ENCODE results near the gene PEX14.
"Not testable (repeated sequence)": the region's sequence is repeated elsewhere in the genome, so short reads cannot be mapped to it uniquely, and the experiment has no call there.

PEX14 gene

DNA sequence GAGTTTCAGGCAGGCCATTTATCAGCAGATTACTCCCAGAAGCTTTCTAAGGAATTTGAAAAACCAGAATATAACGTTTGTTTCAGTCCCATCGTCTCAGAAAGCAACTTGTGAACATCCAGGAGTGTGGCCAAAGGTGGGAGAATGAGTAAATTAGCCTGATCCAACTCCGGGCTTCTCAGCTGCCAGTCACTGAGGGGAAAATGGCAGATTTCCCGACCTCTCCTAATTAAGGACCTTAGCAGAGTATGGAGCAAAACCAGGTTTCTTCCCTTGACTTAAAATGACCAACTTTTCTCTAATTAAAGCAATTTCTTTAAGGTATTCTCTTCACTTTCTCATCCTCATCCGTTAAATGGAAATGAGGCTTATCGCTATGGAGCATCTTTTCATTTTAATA, 23.9 kb upstream of the PEX14 start:
- DNase-seq (ENCODE audit: low spot score): no peak
- in situ Hi-C loops (cut with MboI; ENCODE audit: low pct_unique_long_range_greater_than_20kb, low sequenced_read_pairs, unreplicated experiment): no loop called here
- TF ChIP-seq, protein P1, sequence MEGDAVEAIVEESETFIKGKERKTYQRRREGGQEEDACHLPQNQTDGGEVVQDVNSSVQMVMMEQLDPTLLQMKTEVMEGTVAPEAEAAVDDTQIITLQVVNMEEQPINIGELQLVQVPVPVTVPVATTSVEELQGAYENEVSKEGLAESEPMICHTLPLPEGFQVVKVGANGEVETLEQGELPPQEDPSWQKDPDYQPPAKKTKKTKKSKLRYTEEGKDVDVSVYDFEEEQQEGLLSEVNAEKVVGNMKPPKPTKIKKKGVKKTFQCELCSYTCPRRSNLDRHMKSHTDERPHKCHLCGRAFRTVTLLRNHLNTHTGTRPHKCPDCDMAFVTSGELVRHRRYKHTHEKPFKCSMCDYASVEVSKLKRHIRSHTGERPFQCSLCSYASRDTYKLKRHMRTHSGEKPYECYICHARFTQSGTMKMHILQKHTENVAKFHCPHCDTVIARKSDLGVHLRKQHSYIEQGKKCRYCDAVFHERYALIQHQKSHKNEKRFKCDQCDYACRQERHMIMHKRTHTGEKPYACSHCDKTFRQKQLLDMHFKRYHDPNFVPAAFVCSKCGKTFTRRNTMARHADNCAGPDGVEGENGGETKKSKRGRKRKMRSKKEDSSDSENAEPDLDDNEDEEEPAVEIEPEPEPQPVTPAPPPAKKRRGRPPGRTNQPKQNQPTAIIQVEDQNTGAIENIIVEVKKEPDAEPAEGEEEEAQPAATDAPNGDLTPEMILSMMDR (IDR thresholded peaks at IDR 0.05; ENCODE audit: extremely low read depth, insufficient read depth, missing control alignments): no peak

DNA sequence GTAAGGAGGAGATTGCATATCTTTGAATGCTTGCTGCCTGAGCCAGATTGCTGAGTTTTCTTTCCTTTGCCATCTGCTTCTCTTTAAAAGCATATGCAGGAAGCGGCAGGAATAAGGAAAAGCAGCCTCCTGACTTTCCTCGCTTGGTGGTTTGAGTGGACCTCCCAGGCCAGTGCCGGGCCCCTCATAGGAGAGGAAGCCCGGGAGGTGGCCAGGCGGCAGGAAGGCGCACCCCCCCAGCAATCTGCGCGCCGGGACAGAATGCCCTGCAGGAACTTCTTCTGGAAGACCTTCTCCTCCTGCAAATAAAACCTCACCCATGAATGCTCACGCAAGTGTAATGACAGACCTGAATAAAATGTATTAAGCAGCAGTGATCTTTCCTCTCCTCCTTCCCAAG, 23.5 kb upstream of the PEX14 start:
- DNase-seq (ENCODE audit: low spot score): no peak
- in situ Hi-C loops (cut with MboI; ENCODE audit: low pct_unique_long_range_greater_than_20kb, low sequenced_read_pairs, unreplicated experiment): no loop called here
- TF ChIP-seq, protein P1 (IDR thresholded peaks at IDR 0.05; ENCODE audit: extremely low read depth, insufficient read depth, missing control alignments): no peak

GRCh38 chr1:10456048-10456447, 18.7 kb upstream of the PEX14 start:
- in situ Hi-C loops (cut with MboI; ENCODE audit: low pct_unique_long_range_greater_than_20kb, low sequenced_read_pairs, unreplicated experiment): no loop called here
- TF ChIP-seq, protein P1 (IDR thresholded peaks at IDR 0.05; ENCODE audit: extremely low read depth, insufficient read depth, missing control alignments): no peak
- no peak for DNase-seq (ENCODE audit: low spot score)

DNA sequence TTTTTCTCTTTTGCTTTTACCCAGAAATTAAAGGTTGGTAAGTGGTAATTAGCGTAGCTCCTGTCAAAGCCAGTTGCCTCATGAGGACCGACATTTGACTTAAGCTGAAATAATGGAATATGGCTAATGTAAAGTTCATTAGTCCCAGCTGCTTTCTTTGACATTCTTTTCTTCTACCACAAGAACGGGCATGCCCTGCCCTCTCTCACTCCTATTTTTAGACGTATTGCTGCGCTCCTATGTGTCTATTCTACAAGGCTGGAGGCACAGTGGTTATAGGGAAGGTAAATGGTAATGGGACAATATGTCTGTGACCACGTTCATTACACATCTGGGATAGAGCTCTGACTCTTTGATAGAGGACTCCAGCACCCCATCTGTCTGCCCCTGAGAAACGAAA, 18.1 kb upstream of the PEX14 start:
- in situ Hi-C loops (cut with MboI; ENCODE audit: low pct_unique_long_range_greater_than_20kb, low sequenced_read_pairs, unreplicated experiment): no loop called here
- no peak for DNase-seq (ENCODE audit: low spot score)
- TF ChIP-seq, protein P1 (IDR thresholded peaks at IDR 0.05; ENCODE audit: extremely low read depth, insufficient read depth, missing control alignments): no peak

- DNase-seq (ENCODE audit: low spot score); in situ Hi-C loops (cut with MboI; ENCODE audit: low pct_unique_long_range_greater_than_20kb, low sequenced_read_pairs, unreplicated experiment): not testable (repeated sequence)
Measured at GRCh38 chr1:10457462-10457861, 17.3 kb upstream of the PEX14 start.

DNA sequence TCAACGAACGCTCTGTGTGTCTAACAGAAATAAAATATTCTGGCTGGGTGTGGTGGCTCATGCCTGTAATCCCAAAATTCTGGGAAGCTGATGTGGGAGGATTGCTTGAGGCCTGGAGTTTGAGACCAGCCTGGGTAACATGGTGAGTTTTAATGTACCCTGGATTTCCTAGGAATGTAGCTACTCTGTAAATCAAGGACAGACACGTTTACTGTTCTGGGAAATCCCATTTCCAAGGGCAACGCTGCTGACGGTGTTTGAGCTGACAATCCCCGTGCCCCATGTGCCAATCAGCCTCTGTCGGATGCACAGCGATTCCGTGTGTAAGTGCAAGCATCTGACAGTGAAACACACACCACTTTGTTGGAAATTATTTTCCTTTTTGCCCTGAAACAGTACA, 16.9 kb upstream of the PEX14 start:
- TF ChIP-seq, protein P1 (IDR thresholded peaks at IDR 0.05; ENCODE audit: extremely low read depth, insufficient read depth, missing control alignments): no peak
- no peak for DNase-seq (ENCODE audit: low spot score)
- in situ Hi-C loops (cut with MboI; ENCODE audit: low pct_unique_long_range_greater_than_20kb, low sequenced_read_pairs, unreplicated experiment): no loop called here

- no peak for DNase-seq (ENCODE audit: low spot score)
- in situ Hi-C loops (cut with MboI; ENCODE audit: low pct_unique_long_range_greater_than_20kb, low sequenced_read_pairs, unreplicated experiment): no loop called here
- TF ChIP-seq, protein P1 (IDR thresholded peaks at IDR 0.05; ENCODE audit: extremely low read depth, insufficient read depth, missing control alignments): no peak
Measured at GRCh38 chr1:10459184-10459583, 15.6 kb upstream of the PEX14 start.

Data from GM13977 (cell line).